LHCN-M2 (cell line): ENCODE data around the gene PSMA4. TPM values are rescaled to one million over a fixed set of nuclear protein-coding genes. Genes with fewer than 3 reads are reported as not detected.
"Not testable (repeated sequence)": the region's sequence is repeated elsewhere in the genome, so short reads cannot be mapped to it uniquely, and the experiment has no call there.

Experiments used
- DNase-seq: peaks from one replicate; pipeline ENCODE4 v3.0.0-alpha.2; 2012; ENCODE audit warnings: low read depth
- polyA plus RNA-seq: library from polyadenylated mRNA; unstranded; fragments of >200 nt; gene quantifications from one replicate; pipeline ENCODE4 v1.2.1, GENCODE V29; 2012; ENCODE audit warnings: missing spikeins
- total RNA-seq: library from RNA; depleted of rRNA; stranded (reverse); fragments of >200 nt; gene quantifications from 2 replicates; pipeline ENCODE4 v1.2.3, GENCODE V29; 2014; rRNA removed

PSMA4 gene
- total RNA-seq = 237 and 266 TPM in 2 replicates
- 230 TPM for polyA plus RNA-seq

DNA sequence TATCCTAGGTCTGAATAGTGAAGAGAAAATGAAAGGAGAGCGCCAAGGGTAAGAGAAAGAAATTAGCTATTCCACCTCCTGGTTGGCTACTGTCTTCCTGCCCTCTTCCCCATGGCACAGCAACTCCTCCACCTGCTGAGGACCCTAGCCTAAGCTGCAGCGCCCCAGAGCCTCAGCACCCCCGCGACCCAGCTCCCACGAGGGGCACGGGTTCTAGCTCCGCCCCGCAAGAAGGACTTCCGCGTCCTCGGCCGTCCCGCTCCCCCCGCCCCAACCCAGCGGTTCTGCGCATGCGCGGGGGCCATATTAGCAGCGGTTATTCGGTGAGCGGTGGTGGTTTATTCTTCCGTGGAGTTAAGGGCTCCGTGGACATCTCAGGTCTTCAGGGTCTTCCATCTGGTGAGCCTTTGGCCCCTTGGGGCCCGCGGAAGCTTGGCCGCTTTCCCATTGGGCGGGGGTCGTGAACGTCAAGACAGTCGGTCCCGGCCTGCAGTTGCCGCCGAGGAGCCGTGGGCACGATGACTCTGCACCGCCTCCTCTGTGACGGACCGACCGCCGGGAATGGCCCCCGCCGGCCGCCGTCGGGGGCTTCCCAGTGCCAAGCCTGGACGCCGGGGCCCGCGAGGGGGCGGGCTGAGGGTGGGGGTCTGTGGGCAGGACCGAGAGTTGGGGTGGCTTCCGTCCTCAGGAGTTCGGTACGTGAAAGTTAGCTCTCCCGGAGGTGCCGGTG lies at the start of gene PSMA4:
TSS of gene PSMA4 (plus strand) at position 304 of the 730 bp plus-strand sequence. CDS start 1,484 bp downstream, outside the sequence.
- DNase-seq = peak; percentile 81

GRCh38 chr15:78492872-78493271 lies 47.4 kb upstream of the PSMA4 start:
- peak; percentile 69 for DNase-seq

DNA sequence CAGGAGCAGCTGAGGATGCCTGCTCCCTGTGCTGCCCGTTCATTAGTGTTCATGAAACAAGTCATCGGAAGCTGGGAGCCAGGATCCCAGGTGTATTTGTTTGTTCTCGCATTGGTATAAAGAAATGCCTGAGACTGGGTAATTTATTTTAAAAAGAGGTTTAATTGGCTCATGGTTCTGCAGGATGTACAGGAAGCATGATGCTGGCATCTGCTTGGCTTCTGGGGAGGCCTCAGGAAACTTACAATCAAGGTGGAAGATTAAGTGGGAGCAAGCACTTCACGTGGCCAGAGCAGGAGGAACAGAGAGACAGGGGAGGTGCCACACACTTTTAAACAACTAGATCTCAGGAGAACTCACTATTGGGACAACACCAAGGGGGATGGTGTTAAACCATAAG lies 38.4 kb upstream of the PSMA4 start:
- no peak for DNase-seq

- DNase-seq = no peak
These were observed 37.6 kb upstream of the PSMA4 start for GRCh38 chr15:78502641-78503040.

DNA sequence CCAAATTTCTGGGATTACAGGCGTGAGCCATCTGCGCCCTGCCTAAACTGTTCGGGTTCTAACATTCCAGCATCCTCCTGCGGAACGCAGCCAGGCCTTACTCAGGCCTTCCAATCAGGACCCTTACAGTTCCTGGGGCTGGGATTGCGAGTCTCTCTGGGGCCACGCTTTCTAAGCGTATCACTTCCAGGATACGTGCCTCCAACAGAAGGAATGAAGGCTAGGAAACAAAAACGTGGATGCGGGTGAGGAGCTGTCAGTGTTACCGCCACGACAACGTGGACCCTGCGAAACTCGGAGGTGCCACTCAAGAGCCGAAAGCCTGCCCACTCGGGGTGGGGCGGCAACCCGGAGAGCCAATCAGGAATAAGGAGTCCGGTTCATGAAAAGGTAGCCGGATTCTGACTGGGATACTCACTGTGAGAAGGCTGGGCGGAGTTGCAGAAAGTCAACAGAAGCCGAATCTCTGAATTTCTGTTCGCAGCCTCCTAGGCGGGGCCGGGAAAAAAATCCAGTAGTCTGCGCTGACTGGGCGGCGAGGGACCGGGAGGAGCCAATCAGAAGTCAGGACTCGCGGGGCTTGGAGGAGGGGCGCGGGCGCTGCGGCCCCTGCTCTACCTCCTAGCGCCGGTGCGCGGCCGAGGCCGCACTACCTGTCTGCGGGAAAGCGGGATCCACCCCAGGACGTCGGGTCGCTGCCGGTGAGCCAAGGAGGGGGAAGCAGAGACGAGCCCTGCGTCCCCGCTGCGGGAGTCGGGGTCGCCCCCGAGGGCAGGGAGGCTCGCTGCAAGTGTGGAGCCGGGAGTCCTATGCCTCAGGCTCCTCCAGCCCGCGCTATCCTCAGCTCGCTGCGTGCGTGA lies 33.0 kb upstream of the PSMA4 start, which contains the start of gene HYKK:
TSS of gene HYKK (plus strand) at position 607 of the 860 bp plus-strand sequence. CDS start 5,512 bp downstream, outside the sequence.
- peak; percentile 95 for DNase-seq

DNA sequence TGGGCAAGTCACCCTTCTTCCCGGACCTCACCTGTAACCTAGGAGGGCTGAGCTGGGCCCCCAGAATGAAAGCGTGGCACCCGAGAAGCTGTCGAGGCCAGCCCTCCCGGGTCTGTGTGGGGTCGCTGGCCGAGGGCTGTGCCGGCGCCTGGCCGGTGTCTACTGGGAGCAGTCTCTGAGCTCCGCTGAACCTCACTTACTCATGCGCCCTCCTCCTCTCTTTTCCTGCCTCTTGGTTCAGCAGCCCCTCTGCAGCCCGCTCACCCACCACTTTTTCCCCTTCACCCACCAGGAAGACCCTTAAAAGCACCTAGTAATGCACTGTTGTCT lies 32.4 kb upstream of the PSMA4 start:
- DNase-seq = no peak

DNA sequence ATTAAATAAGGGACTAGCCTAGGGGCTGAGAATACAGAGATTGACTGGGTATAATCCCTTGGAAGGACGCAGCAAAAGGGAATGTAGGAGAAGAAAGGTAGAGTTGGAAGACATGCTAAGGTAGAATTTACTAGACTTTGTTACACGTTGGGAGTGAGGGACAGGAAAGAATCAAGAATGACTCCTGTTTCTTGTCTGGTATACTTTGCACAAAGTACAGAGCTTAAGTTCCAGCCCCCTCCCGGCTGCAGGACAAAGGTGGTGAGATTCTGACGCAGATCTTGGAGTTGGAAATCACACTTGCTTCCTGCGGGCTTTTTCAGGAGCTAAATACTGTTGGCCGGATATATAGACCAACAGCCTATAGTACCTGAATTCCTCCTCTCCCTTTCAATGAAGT lies 32.0 kb upstream of the PSMA4 start:
- no peak for DNase-seq

GRCh38 chr15:78509726-78510312 lies 30.4 kb upstream of the PSMA4 start:
- peak; percentile 58 for DNase-seq

GRCh38 chr15:78520035-78520434 lies 20.2 kb upstream of the PSMA4 start:
- not testable (repeated sequence) for DNase-seq

GRCh38 chr15:78524230-78524629 lies 16.0 kb upstream of the PSMA4 start:
- no peak for DNase-seq

GRCh38 chr15:78527325-78527724 lies 12.9 kb upstream of the PSMA4 start:
- no peak for DNase-seq

DNA sequence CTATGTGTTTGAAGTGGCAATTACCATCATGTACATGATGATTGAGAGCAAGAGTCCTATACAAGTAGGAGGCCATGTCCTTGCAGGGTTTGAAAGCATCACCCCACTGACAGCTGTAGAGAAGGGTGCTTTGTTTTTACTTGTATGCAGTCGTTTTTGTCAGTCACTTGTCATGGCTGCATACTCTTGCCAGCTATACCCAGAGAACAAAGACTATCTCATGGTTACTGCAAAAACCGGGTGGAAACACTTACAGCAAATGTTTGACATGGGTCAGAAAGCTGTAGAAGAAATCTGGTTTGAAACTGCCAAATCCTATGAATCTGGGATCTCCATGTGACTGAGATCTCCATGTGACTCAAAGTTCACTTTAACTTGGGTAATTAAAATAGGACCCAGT lies 6.9 kb upstream of the PSMA4 start:
- no peak for DNase-seq

- peak; percentile 49 for DNase-seq
These were observed 4.1 kb upstream of the PSMA4 start for GRCh38 chr15:78536134-78536533.

DNA sequence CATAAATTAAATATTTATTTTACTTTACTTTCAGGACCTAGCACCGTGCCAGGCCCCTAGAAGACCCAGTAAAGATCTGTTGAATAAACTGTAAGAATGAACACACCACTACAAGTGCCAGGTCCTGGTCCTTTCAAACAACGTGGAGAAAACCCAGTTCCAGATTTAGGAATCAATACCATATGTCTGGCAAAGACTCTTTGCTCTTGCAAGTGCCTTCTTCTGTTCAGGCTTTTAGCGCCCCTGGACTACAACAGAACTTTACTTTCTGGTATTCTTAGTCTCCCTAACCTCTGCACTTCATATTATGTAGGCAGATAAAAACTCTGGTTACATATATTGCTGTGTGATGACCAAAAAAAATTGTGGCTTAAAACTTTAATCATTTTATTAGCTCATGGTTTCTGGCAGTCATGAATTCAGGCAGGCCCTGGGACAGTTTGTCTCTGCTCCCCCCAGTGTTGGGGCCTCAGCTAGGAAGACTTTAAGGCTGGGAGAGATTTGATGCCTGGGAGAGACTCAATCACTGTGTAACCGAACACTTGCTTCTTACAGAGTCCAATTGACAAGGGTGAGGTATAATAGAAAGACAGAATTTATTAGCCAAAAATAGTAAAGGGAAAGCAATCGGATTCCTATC lies 2.9 kb upstream of the PSMA4 start:
- DNase-seq = no peak

GRCh38 chr15:78538358-78538757 lies 1.9 kb upstream of the PSMA4 start:
- DNase-seq = no peak

DNA sequence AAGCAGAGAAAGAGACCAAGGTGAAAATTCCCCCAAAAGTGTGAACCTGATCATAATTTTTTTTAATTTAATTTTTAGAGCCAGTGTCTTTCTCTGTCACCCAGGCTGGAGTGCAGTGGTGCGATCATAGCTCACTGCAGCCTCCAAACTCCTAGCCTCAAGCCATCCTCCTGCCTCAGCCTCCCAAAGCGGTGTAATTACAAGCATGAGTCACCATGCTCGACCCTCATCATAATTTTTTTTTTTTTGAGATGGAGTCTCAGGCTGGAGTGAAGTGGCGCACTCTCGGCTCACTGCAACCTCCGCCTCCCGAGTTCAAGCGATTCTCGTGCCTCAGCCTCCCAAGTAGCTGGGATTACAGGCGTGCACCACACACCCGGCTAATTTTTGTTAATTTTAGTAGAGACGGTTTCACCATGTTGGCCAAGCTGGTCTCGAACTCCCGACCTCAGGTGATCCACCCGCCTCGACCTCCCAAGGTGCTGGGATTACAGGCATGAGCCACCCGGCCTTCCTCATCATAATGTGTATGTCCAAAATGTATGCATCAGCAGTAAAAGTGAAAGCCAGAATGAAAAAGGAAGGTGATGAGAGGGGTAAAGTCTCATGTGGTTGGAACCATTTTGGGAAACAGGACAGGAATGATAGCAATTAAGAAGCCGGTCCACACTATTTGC lies 642 bp upstream of the PSMA4 start:
- not testable (repeated sequence) for DNase-seq

- peak; percentile 1 for DNase-seq
These were observed 863 bp downstream of the PSMA4 start for GRCh38 chr15:78540871-78541743.

DNA sequence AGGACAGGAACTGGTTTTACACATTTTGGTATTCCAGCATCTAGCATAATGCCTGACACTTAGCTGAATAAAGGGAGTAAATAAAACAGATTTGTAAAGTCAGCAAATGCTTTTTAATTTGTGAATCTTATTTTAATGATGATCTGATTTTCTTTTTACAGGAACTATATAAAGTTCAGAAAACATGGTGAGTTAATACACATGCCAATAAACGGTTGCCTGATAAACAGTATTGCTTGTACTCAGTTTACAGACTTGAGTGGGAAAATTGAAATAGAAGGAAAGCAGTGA lies 1.4 kb downstream of the PSMA4 start:
- no peak for DNase-seq

GRCh38 chr15:78542647-78543046 lies 2.4 kb downstream of the PSMA4 start:
- no peak for DNase-seq

- DNase-seq = no peak
These were observed 9.9 kb downstream of the PSMA4 start for GRCh38 chr15:78550194-78550593.
